Panc1 (cell line): Measurements from ENCODE around the gene ADSL.

Experiments
- CTCF ChIP-seq: fragments of 450-650 bp; IDR thresholded peaks from 2 replicates; pipeline ENCODE4 v1.5.1; 2017; ENCODE audit warnings: mild to moderate bottlenecking
- POLR2AphosphoS5 ChIP-seq: IDR thresholded peaks from 2 replicates; pipeline ENCODE4 v1.6.1; 2012; ENCODE audit warnings: mild to moderate bottlenecking, low read depth, low read length, moderate library complexity
- REST ChIP-seq, 2 experiments: IDR thresholded peaks; 2 replicates each; pipeline ENCODE4 v1.6.1; 2011 to 2012; ENCODE audit warnings: low read depth in 2 of 2, control low read depth in 1 of 2, low read length in 1 of 2, mild to moderate bottlenecking in 1 of 2, moderate library complexity in 1 of 2; ENCODE audit not compliant: insufficient read depth in 1 of 2
- SIN3A ChIP-seq: IDR thresholded peaks from 2 replicates; pipeline ENCODE4 v1.6.1; 2012; ENCODE audit warnings: low read depth, mild to moderate bottlenecking, low read length, moderate library complexity, borderline replicate concordance; ENCODE audit not compliant: insufficient read depth
- TCF7L2 ChIP-seq: IDR thresholded peaks from 2 replicates; pipeline ENCODE4 v1.6.1; 2011; ENCODE audit warnings: mild to moderate bottlenecking, low read depth, low read length, inconsistent platforms

GRCh38 chr22:40392618-40393017 lies 46.3 kb downstream of the ADSL start:
- TF ChIP-seq CTCF (no peak), REST (IDR thresholded peaks at IDR 0.05; ENCODE audit: insufficient read depth in 1 of 2, low read depth in 2 of 2, low read length in 1 of 2) (no peak), TCF7L2 (no peak), SIN3A (no peak), POLR2AphosphoS5 (no peak)
